ENCODE measurements around the gene MS4A4A.

The MS4A4A gene

DNA sequence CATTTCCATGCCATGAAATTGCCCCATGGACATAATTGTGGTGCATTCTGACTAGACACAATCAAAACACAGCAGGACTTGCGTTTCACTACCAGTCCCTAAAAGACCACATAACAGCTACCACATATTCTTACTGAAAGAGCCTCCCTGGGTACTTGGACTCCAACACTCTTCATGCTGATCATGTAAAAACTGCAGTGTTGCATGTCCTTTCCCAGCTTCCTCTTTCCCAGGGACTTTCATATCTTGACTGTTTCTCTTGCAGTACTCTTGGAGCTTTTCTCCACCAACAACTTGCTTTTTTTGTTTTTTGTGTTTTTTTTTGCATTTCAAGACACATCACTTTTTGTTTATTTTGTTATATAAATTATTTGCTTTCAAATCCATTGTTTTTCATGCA is 69.5 kb downstream of the MS4A4A start:
- FAIRE-seq: no peak

DNA sequence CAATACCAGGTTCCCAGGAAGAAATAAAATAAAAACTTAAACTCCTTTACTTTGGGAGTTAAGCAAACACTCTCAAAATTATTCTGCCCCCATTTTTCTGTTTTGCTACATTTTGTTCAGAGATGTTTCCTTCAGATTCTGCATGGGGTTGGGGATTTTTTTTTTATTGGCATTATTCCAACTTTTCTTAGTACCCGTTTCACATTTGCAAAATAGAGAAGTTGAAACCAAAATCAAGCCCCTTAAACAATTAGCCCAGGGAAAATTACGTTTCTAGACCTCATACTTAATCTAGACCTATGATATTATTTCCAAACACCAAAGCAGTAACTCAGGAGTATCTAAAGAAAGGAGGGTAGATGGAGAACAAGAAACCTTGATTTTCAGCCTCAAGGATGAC is 77.3 kb downstream of the MS4A4A start:
- FAIRE-seq: no peak
